Cardiac muscle cell (in vitro differentiated cells and primary cell): Measurements from ENCODE around the gene BCCIP. TPM values are rescaled to one million over a fixed set of nuclear protein-coding genes. Genes with fewer than 3 reads are reported as not detected.

Experiments used
- DNase-seq, 2 donors: peaks; one replicate each; pipeline versions ENCODE4 v3.0.0 to v3.0.0-alpha.2; 2010 to 2017; ENCODE audit warnings: low read depth in 1 of 2, low spot score in 1 of 2
- H3K27ac ChIP-seq: fragments of 200-600 bp; sonication (generic); 2 replicates; pipeline ENCODE4 v1.5.1; 2016
- H3K27me3 ChIP-seq: fragments of 200-600 bp; sonication (generic); 2 replicates; pipeline ENCODE4 v1.6.0; 2016; ENCODE audit warnings: control low read depth
- H3K36me3 ChIP-seq: fragments of 200-600 bp; sonication (generic); 2 replicates; pipeline ENCODE4 v1.5.1; 2016; ENCODE audit warnings: control low read depth
- H3K4me1 ChIP-seq: fragments of 200-600 bp; sonication (generic); 2 replicates; pipeline ENCODE4 v1.8.1; 2017; ENCODE audit warnings: low read depth, mild to moderate bottlenecking, mixed run types
- H3K4me3 ChIP-seq: fragments of 200-600 bp; sonication (generic); 2 replicates; pipeline ENCODE4 v1.5.1; 2016; ENCODE audit warnings: mild to moderate bottlenecking
- H3K9me3 ChIP-seq: fragments of 200-600 bp; sonication (generic); 2 replicates; pipeline ENCODE4 v1.5.1; 2017; ENCODE audit warnings: low read depth, mild to moderate bottlenecking, control low read depth
- CTCF ChIP-seq: IDR thresholded peaks from 2 replicates; pipeline ENCODE4 v1.5.1; 2012; ENCODE audit warnings: low read depth, mild to moderate bottlenecking, low read length
- polyA plus RNA-seq: library from polyadenylated mRNA; unstranded; fragments of >200 nt; fragmentation: Nextera tagmentation; extraction: Ambion mirVana; gene quantifications from 2 replicates; pipeline ENCODE4 v1.2.1, GENCODE V29; 2016
- total RNA-seq: library from RNA; depleted of rRNA; stranded (reverse); fragments of >200 nt; gene quantifications from 2 replicates; pipeline ENCODE4 v1.2.3, GENCODE V29; 2016

Gene BCCIP
- total and polyA plus RNA-seq, 2 experiments from 2014 or later = 34.2 to 93.9 TPM

DNA sequence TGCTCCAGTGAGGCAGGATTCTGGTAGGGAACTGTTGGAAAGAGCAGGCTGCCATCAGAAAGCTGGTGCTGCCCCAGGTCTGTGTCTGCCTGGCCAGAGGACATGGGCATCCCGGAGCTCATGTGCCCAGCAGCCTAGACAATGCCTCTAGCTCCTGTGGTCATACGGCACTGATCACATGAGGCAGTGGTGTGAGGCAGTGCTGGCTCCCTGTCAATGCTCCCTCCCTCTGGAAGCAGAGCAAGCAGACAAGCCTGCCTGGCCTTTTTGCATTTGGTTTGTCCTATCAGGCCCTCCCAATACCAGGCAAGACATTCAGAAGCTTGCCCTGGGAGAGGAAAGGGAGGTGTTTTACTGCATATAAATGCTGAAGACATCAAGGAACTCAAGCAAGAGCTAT, 28.2 kb upstream of the BCCIP start:
- H3K9me3 ChIP-seq = no peaks in the 10 kb centered on the region
- H3K27me3 ChIP-seq = no peaks in the 10 kb centered on the region
- H3K27ac ChIP-seq = no peak overlapping the region
- no peak for DNase-seq
- no peak for TF ChIP-seq CTCF
- H3K36me3 ChIP-seq = peaks cover 22% of the 10 kb centered on the region
- H3K4me3 ChIP-seq = no peak overlapping the region
- no peaks in the 10 kb centered on the region for H3K4me1 ChIP-seq

GRCh38 chr10:125795637-125796190, 27.6 kb upstream of the BCCIP start:
- TF ChIP-seq CTCF = no peak
- no peaks in the 10 kb centered on the region for H3K4me1 ChIP-seq
- no peak for DNase-seq
- no peak overlapping the region for H3K4me3 ChIP-seq
- no peaks in the 10 kb centered on the region for H3K9me3 ChIP-seq
- H3K27ac ChIP-seq = no peak overlapping the region
- H3K36me3 ChIP-seq = peaks cover 23% of the 10 kb centered on the region
- H3K27me3 ChIP-seq = no peaks in the 10 kb centered on the region

DNA sequence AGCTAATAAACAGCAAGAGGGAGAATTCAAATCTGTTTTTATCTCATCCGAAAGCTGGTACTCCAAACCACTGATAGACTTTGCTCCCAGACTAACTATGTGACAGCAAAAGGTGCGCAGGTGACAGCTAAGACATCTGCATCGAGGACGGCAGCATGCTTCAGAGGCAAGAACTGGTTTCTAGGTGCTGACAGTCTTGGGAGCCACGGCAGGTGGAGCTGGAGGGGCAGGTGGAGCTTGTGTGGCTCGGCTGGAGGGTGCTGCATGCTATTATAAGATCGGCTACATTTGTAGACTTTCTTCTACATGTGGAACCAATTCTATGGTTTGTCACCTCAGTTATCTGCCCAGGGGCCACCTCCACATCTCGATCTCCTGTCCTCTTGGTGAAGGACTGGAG, 25.9 kb upstream of the BCCIP start:
- Histone ChIP-seq H3K27ac (no peak overlapping the region), H3K4me3 (no peak overlapping the region), H3K27me3 (no peaks in the 10 kb centered on the region), H3K9me3 (no peaks in the 10 kb centered on the region), H3K36me3 (peaks cover 20% of the 10 kb centered on the region), H3K4me1 (no peaks in the 10 kb centered on the region)
- DNase-seq = no peak
- TF ChIP-seq CTCF = no peak

- no peak for TF ChIP-seq CTCF
- Histone ChIP-seq H3K4me3 (no peak overlapping the region), H3K27me3 (no peaks in the 10 kb centered on the region), H3K27ac (no peak overlapping the region), H3K9me3 (no peaks in the 10 kb centered on the region), H3K4me1 (no peaks in the 10 kb centered on the region), H3K36me3 (peaks cover 19% of the 10 kb centered on the region)
- no peak for DNase-seq
Measured at GRCh38 chr10:125797994-125798662, 25.2 kb upstream of the BCCIP start.

DNA sequence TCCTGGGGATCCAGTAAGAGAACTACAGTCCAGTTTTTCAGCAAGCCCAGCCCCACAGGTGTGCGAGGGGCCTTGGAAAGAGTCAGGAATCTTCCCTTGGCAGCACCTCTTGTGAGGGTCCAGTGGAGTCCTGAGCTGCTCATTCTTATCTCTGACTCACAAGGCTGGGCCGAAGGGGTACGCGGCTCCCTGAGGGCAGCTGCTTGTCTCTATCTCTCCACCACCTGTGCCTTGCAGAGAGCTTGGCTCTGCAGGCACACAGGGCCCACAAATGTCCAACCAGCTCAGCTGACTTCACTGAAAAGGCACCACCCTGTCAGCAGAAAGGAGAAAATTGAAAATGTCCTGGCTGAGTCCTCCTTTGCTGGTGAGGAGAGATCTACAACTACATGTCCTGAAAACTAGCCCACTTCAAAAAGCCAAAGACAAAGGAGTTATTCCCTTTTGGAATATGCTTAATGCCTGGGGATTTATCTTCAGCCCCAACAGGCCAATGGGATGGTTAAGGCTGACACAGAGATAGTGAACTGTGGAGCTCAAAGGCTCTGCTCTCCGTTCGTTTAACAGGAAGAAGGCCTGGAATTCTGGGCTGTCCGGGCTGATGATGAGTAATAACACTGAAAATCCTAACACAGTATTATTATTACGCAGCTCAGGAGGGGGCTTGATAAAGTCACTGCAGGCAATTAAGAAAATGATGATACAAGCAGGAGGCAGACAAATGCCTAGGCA, 23.7 kb upstream of the BCCIP start:
- Histone ChIP-seq H3K27ac (no peak overlapping the region), H3K36me3 (peaks cover 14% of the 10 kb centered on the region), H3K9me3 (no peaks in the 10 kb centered on the region), H3K4me3 (no peak overlapping the region), H3K27me3 (no peaks in the 10 kb centered on the region), H3K4me1 (no peaks in the 10 kb centered on the region)
- no peak for TF ChIP-seq CTCF
- peak in 1 of 2 donors; percentile 25 for DNase-seq
